ENCODE measurements around the gene TINAGL1. TPM values are rescaled to one million over a fixed set of nuclear protein-coding genes. Genes with fewer than 3 reads are reported as not detected.
A peak's percentile ranks its signal among the peaks of the same experiment; 100 is the strongest.

The TINAGL1 gene
- total RNA-seq, 2 donors from 2014 or later, result 110 to 123 TPM

DNA sequence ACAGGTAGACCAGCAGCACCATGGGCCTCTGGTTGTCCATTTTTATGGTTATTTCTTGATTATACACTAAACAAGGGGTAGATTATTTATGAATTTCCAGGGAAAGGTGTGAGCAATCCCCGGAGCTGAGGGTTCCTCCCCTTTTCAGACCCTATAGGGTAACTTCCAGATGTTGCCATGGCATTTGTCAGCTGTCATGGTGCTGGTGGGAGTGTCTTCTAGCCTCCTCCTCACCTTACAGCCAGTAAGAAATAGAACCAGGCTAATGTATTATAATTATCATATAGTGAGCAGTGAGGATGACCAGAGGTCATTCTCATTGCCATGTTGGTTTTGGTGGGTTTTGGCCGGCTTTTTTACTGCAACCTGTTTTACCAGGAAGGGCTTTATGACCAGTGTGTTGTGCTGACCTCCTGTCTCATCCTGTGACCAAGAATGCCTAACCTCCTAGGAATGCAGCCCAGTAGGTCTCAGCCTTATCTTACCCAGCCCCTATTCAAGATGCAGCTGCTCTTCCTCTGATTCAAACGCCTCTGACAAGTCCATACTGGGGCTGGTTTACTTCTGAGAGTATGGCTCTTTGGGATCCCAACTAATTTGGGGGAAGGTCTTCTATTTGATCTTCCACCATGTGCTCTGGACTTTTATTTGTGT is 13.5 kb upstream of the TINAGL1 start:
- intact Hi-C loops (cut with DNase I), result loop anchor here (10.0 kb wide), 2 partner anchors 52 to 212 kb away; partner anchors contain the start of gene HCRTR1 (in 1 of the 2)
- no peak for DNase-seq (ENCODE audit: low spot score)

DNA sequence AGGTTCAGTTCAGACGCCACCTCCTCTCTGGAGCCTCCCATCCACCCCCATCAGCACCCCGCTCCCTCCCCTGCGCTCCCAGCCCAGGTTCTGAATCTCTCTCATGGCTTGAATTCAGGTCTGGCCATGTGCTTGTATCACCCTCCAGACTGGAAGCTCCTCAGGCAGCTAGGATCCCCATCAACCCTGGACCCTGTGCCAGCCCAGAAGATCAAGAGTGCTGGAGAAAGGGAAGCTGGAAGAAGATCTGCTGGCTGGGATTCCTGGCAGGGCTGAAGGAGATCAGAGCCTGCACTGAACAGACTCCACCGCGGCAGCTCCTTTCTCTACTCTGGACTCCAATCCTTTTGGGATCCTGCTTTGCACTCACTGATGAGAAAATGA is 11.7 kb upstream of the TINAGL1 start:
- intact Hi-C loops (cut with DNase I), result loop anchor here (2.0 to 10.0 kb wide), 3 partner anchors 28 to 210 kb away; partner anchors contain the start of gene HCRTR1 (in 1 of the 2)
- peak; percentile 77 for DNase-seq (ENCODE audit: low spot score)

DNA sequence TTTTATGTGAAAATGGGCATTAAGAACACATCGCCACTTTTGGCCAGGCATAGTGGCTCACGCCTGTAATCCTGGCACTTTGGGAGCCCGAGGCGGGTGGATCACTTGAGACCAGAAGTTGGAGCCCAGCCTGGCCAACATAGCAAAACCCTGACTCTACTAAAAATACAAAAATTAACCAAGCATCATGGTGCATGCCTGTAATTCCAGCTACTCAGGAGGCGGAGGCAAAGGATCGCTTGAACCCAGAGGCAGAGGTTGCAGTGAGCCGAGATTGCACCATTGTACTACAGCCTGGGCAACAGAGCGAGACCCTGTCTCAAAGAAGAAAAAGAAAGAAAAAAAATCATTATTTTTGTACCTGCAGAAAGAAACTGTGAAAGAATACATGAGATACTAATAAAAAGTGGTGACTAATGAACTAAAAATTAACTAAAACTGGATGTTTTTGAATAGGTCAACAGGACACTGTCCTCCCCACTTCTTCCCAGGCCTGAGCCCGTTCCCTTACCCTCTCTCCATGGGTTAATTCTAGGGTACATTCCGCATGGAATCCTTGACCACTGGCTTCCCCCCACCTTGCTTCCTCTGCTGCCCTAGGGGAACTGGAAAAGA is 8.3 kb upstream of the TINAGL1 start:
- DNase-seq (ENCODE audit: low spot score), result peak; percentile 70
- intact Hi-C loops (cut with DNase I), result loop anchor here (10.0 kb wide), 2 partner anchors 47 to 207 kb away; partner anchors contain the start of gene HCRTR1 (in 1 of the 2)

DNA sequence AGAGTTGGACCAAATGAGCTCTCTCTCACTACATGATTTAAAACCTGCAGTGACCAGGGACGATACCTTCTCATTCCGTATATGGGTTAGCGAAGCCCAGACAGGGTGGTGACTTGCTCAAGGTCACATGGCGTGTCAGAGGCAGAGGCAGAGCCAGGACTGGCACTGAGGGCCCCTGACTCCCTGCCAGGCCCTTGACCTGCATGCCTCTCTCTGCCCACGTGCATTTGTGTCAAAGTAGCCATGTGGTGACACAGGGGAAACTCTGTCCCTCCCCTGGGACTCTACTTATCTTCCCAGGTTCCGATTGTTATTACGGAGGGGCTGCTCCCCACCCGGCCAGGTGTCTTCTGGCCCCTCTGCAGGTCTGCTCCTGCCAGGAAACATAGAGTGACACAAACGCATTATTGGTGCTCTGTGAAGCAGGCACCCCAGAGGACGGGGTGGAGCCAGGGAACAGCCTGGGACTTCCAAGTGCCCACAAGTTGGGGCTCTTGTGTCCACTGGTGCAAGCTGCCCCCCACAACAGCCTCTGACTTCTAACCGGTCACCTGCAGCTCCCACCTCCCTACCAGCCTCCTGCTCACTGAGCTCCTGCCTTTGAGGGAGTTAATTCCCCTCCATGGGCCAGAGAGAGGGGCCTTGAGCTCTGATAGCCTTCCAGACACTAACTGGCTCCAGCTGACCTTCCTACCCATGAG is 7.3 kb upstream of the TINAGL1 start:
- intact Hi-C loops (cut with DNase I), result loop anchor here (10.0 kb wide), 2 partner anchors 46 to 206 kb away; partner anchors contain the start of gene HCRTR1 (in 1 of the 2)
- peak; percentile 44 for DNase-seq (ENCODE audit: low spot score)

DNA sequence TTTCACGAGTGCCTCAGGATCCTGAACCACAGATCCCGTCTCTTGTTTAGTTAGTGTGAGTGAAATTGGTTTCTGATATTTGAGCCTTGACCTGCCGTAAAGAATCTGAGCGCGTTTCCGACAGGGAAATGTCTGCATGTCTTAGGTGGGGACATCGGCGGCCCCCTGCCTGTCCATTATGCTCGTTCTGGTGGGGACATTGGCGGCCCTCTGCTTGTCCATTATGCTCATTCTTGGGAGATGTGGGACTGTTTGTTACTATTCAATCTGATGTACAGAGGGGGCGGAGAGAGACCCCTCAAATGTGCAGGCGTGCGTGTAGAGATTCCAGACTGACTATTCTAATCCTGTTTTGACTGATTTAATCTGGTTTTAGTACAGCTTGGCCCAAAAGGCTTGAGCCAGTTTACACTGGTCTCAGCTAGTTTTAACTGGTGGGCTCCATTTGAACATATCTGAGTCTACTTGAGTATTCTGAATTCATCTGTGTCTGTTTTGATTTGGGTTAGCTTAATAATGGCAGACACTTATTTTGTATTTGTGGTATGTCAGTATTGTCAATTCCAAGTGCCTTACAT is 6.6 kb upstream of the TINAGL1 start:
- intact Hi-C loops (cut with DNase I), result loop anchor here (10.0 kb wide), 3 partner anchors 45 to 205 kb away; partner anchors contain the start of gene HCRTR1 (in 1 of the 2)
- no peak for DNase-seq (ENCODE audit: low spot score)

DNA sequence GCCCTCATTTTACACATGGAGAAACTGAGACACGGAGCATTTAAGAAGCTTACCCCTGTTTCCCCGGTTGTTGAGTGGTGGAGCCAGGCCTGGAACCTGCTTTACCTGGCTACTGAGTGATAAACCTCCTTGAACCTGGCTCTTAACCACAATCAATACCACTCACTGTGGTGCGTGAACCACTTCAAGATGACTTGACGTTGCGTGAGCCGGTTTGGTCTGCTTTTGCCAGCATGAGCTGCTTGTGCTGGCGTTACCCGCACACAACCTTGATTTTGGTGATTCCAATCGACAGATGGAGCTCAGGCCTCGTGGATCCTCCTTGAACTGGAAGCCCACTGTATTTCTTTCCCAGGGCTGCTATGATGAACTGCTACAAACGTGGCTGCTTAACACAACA is 6.1 kb upstream of the TINAGL1 start:
- peak; percentile 50 for DNase-seq (ENCODE audit: low spot score)
- intact Hi-C loops (cut with DNase I), result loop anchor here in 1 of 2 donors (10.0 kb wide), 1 partner anchor 145 kb away; no protein-coding TSS in a partner anchor

DNA sequence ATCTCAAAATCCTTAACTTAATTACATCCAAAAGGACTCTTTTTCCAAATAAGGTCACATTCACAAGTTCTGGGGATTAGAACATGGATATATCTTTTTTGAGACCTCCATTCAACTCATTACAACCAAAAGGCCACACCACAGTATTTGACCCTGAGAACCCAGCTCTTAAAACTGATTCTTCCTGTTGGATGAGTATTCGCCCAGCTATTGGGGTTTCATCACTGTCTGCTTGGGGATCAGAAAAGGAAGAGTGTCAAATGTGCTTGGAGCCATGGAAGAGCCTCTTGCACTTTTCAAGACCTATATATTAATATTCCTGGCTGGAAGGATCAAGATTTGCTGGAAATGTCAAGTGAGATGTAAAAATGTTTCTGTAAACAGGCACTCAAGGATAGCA is 5.4 kb upstream of the TINAGL1 start:
- DNase-seq (ENCODE audit: low spot score), result no peak
- intact Hi-C loops (cut with DNase I), result loop anchor here in 1 of 2 donors (10.0 kb wide), 1 partner anchor 144 kb away; no protein-coding TSS in a partner anchor

DNA sequence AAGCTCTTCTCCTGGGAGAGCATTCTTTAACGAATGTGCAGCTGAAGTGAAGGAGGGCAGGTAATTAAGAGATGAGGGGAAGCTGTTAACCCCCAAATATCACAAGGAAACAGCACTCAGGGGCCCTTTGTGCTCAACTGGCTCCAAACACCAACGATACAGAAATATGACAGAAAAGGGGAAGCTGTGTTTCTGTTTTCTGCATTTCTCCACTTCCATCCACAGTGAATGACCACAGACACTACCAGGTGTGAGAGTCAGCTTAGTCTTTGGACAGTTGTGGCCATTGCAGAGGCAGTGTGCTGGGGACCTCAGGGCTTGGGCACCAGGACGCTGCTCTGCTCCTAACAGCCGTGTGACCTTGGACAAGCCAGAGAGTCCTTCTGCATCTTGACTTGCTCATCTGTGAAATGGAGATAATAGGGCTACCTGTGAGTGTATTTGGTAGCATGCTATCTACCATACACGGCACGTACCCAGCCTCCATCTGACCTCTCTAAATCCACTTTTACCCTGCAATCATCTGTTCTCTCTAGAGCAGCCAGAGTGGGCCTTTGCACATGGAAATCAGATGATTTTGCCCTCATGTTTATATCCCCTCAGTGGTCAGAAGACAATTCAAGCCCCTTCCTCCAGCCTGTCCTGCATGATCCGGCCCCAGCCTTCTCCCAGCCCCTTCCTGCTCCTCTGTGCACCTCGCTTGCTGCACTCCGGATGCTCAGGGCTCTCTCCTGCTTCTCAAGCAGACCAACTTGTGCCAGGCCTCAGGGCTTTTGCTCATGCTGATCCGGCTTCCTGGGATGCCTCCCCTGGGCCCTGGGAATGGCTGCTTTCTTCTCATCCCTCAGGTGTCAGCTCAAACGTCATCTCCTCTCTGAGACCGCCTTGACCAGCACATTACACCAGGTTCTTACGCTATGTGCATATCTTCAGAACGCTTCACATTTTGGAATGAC is 4.7 kb upstream of the TINAGL1 start:
- peak; percentile 62 for DNase-seq (ENCODE audit: low spot score)
- intact Hi-C loops (cut with DNase I), result loop anchor here in 1 of 2 donors (10.0 kb wide), 1 partner anchor 143 kb away; no protein-coding TSS in a partner anchor

DNA sequence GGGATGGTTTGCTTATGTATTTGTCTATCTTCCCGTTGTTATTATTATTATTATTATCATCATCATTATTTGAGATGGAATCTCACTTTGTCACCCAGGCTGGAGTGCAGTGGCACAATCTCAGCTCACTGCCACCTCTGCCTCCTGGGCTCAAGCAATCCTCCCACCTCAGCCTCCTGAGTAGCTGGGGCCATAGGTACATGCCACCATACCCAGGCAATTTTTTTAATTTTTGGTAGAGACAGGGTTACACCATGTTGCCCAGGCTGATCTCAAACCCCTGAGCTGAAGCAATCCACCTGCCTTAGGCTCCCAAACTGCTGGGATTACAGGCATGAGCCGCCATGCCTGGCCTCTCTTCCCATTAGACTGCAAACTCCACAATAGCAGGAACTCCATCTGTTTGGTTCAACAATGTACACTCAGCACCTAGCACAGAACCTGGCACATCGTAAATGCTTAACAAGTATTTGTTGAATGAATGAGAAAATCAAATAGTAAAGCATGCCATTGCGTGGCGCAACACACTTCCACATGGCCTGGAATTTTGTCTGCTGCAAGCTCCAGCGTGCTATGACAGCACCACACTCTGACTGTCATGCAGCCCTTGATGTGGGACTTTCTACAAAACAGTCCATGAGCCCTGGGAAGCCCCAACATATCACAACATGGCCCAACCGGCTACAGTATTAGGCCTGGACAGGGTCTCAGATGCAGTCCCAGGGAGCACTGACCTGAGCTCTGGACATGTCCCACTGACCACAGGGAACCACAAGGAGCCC is 3.8 kb upstream of the TINAGL1 start:
- no peak for DNase-seq (ENCODE audit: low spot score)
- intact Hi-C loops (cut with DNase I), result loop anchor here in 1 of 2 donors (10.0 kb wide), 1 partner anchor 142 kb away; no protein-coding TSS in a partner anchor

DNA sequence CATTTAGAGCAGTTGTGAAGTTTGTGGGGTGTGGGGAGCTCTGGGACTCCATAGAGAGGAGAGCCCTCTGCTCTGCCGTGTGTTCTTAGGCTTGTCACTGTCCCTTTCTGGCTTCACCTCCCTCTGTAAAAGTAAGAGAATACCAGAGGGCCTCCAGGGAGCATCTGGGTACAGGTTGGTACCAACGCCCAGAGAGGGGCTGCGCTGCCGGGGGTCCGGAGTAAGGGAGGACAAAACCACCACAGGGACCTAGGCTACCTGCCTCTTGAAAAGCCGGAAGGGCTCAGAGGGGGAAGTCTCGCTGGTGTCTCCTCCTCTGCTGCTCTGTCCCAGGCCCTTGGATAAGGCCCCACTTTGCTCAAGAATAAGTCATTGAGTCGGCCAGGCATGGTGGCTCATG is 3.1 kb upstream of the TINAGL1 start:
- peak; percentile 64 for DNase-seq (ENCODE audit: low spot score)
- intact Hi-C loops (cut with DNase I), result loop anchor here in 1 of 2 donors (10.0 kb wide), 1 partner anchor 142 kb away; no protein-coding TSS in a partner anchor

DNA sequence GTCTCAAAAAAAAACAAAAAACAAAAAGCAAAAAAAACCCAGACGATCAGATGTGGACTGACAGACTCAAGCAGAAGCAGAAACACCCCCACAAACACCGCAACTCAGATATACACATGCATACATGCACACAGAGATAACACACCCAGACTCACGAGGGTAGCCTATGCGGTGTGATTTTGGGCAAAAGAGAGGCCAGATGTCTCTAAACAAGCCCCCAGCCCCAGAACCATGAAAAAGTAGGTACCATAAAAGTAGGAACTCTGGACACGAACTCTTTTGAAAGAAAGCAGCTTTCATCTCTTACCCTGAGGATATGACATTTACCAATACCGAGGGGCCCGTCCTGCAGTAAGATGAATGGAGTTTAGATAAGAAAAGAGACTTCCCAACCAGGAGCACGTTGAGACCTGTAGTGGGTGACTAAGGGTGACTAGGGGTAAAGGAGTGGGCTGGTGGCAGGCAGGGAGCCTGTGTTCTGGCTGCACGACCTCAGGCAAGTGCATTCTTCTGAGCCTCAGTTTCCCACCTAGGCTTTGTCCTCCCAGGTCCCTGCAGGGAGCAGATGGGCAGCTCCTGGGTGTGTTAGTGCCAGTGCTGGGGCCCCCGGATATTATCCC is 1.5 kb upstream of the TINAGL1 start:
- intact Hi-C loops (cut with DNase I), result loop anchor here in 1 of 2 donors (10.0 kb wide), 1 partner anchor 140 kb away; no protein-coding TSS in a partner anchor
- no peak for DNase-seq (ENCODE audit: low spot score)

DNA sequence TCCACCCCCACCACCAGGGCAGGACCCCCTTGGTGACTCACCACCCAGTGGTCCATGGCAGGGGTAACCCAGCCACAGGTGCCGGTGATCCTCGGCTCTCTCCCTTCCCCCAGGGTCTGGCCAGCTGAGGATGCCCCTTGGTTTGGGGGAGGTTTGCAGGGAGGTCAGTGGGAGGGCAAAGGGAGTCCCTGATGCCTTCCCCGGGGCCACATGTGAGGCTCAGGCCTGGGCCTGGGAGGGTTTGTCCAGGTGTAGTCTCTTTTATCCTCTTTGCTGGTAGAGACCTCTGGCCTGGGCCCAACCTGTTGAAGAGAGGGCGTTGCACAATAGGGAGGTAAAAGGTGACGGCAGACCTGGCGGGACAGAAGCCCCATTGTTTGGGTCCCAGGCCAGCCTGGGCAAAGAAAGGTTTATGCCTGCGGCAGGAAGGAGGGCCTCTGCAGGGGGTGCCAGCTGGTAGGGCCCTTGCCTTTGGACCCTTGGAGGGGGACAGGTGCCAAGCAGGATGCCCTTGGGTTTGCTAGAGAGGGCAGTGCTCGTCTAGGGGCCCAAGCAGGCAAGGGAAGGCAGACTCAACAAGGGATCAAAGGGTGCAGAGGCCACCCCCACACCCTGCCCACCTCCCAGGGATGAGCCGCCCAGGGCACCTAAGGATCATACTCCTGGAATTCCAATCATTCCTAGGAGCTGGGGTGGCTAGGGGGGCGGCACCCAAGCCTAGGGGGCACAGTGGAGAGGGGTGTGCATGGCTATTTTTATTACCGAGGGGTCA is 760 bp upstream of the TINAGL1 start:
- peak; percentile 74 for DNase-seq (ENCODE audit: low spot score)
- intact Hi-C loops (cut with DNase I), result loop anchor here in 1 of 2 donors (10.0 kb wide), 1 partner anchor 139 kb away; no protein-coding TSS in a partner anchor

DNA sequence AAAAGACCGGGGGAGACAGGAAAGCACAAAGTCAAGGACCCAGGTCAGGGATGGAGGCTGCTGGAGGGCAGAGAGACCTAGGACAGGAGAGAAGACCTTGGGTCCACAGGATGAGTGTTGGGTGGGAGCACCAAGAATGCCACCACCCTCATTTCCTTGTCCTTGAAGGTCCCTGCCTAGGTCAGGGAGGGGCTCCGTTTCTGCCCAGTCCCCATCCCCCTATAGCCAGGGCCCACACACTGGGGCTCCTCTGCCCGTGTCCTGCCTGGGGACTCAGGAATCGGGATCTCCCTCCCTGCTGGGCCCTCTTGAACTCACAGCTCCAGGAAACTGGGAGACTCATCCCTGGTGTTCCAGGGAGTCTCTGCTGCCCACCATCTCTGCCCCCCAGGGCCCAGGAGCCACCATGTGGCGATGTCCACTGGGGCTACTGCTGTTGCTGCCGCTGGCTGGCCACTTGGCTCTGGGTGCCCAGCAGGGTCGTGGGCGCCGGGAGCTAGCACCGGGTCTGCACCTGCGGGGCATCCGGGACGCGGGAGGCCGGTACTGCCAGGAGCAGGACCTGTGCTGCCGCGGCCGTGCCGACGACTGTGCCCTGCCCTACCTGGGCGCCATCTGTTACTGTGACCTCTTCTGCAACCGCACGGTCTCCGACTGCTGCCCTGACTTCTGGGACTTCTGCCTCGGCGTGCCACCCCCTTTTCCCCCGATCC is 584 bp downstream of the TINAGL1 start:
- peak; percentile 79 for DNase-seq (ENCODE audit: low spot score)
- intact Hi-C loops (cut with DNase I), result loop anchor here in 1 of 2 donors (10.0 kb wide), 1 partner anchor 138 kb away; no protein-coding TSS in a partner anchor

DNA sequence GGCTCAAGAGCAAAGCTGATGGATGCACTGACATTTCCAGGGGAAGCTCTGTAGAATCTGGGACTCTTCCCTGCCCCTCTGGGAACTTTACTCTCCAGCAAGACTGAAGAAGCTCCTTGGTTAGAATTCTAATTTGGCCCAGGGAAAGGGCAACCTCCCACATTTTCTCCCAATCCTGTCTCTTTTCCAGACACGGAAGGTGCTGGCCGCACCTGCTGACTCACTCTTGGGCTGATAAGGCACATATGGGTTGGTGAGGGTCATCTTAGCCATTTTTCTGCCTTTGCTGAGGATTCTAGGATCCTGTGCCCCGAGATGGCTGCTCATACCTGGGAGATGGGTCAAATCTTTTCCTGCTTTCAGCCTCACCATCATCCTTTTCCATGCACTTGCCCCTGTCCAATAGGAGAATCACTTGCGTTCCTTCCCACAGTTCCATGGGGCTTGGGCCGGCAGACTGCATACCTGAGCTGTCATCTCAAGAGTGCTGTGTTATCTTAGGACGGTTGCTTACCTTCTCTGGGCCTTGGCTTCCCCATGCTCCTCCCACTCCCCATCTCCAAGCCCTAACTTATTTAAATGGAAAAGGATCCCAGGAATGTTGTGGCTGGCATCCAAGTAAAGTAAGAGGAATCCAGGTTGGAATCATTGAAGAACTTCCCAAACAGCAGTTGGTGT is 1.3 kb downstream of the TINAGL1 start:
- no peak for DNase-seq (ENCODE audit: low spot score)

DNA sequence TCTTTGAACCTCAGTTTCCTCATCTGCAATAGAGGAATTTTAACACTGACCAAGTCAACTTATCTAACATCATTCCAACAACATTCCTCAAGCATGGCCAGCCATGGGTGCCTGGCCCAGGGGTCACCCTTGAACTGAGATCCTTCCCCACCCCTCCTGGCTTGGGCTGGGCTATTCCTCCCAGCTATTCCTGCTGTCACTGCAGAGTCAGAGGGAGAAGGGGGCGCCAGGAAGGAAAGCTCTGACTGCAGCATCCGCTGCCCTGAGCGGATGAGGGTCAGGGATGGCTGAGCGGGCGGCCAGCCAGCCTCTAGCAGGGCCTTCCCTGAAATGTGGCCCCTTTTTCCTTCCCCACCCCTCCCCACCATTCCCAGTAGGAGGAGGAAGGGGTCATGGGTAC is 3.1 kb downstream of the TINAGL1 start:
- intact Hi-C loops (cut with DNase I), result loop anchor here in 1 of 2 donors (10.0 kb wide), 1 partner anchor 135 kb away; no protein-coding TSS in a partner anchor
- peak; percentile 81 for DNase-seq (ENCODE audit: low spot score)

More for the DNA sequence above, 1.3 kb downstream of the TINAGL1 start:
- intact Hi-C loops (cut with DNase I), result loop anchor here in 1 of 2 donors (10.0 kb wide), 1 partner anchor 137 kb away; no protein-coding TSS in a partner anchor

Data from posterior vena cava (tissue), 2 donors.